GM21515 (cell line): ENCODE results near the gene DGUOK.
"Not testable (repeated sequence)": the region's sequence is repeated elsewhere in the genome, so short reads cannot be mapped to it uniquely, and the experiment has no call there.

ENCODE experiments used
- ATAC-seq: cut with Tn5 transposase; IDR thresholded peaks from one replicate; pipeline ENCODE4 v1.9.1; 2021; ENCODE audit not compliant: unreplicated experiment

Gene DGUOK

GRCh38 chr2:73920577-73921545 is 5.8 kb upstream of the DGUOK start:
- ATAC-seq, result no peak

GRCh38 chr2:73921581-73921980 is 5.1 kb upstream of the DGUOK start:
- ATAC-seq, result no peak

- no peak for ATAC-seq
These were observed 4.0 kb upstream of the DGUOK start for GRCh38 chr2:73922681-73923080.

DNA sequence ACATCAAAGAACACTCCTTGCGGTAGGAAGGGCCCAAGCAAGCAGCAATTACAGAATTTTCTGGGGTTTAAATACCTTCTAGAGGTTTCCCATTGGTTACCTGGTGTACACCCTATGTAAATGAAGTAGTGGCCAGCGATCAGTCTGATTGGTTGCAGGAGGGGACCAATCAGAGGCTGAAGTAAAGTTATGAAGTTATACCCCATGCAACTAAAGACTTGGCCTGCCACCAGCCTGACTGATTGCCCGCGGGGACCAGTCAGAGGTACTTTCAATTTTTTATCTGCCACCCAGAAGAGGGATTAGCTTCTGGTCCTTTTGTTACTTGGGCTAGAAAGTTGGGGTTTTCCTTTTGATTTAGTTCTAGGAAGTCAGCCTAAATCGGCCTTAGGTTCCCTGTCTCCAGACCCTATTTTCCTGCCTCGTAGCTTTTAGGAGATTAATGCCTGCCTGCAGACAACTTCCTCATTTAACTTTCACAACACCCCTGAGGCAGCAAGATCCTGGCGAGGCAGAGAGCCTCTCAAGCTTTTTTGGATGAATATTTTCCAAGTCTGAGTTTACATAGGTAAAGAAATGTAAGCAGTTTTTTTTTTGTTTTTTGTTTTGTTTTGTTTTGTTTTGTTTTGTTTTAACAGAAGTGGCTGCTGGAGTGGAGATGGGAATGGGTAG is 1.5 kb upstream of the DGUOK start:
- no peak for ATAC-seq

- no peak for ATAC-seq
These were observed 707 bp upstream of the DGUOK start for GRCh38 chr2:73925853-73926492.

- ATAC-seq, result no peak
These were observed 664 bp downstream of the DGUOK start for GRCh38 chr2:73927344-73927743.

- ATAC-seq, result no peak
These were observed 2.3 kb downstream of the DGUOK start for GRCh38 chr2:73928963-73929347.

- ATAC-seq, result no peak
These were observed 3.7 kb downstream of the DGUOK start for GRCh38 chr2:73930386-73930785.

DNA sequence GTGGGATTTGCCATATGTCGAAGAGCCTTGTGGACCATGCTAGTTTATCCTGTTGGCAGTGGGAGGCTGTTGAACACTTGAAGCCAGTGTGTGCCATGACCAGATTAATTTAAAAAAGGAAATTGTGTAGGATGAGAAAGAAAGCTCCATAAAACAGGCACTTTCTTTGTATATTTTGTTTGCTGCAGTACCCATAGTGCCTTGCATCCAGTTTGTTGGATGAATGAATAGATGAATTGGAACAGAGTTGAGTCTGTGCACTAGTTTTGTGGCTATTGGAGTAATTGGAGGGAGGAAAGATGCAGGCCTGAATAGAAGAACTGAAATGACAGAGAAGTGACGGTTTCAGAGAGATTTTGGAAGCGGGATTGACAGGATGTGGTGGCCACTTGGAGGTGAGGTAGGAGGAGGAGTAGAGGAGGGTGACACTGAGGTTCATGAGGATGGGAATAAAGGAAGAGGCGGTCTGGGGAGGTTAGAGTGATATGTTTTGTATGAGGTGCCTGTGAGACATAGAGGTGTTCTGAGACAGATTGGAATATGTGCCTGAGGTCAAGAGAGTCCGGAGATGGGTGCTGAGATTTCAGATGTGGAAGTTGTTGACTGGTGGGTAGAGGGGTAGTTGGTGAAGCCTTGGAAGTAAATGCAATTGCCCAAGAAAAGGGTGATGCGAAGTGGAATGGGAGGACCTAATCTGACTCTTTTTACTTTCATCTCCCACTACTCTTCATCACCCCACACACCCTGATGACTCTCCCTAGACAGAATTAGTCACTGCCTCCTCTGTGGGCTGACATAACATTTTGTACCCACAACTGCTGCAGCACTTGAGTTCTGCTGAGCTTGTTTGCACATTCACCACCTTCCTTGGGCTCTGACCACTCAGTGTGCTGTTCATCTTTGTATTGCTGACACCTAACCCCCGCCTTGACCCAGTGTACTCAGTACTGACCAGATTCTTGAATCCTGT is 5.1 kb downstream of the DGUOK start:
- ATAC-seq, result no peak

- ATAC-seq, result no peak
These were observed 6.5 kb downstream of the DGUOK start for GRCh38 chr2:73933194-73933593.

GRCh38 chr2:73935641-73936040 is 9.0 kb downstream of the DGUOK start:
- no peak for ATAC-seq

GRCh38 chr2:73937103-73937885 is 10.6 kb downstream of the DGUOK start:
- ATAC-seq, result no peak

DNA sequence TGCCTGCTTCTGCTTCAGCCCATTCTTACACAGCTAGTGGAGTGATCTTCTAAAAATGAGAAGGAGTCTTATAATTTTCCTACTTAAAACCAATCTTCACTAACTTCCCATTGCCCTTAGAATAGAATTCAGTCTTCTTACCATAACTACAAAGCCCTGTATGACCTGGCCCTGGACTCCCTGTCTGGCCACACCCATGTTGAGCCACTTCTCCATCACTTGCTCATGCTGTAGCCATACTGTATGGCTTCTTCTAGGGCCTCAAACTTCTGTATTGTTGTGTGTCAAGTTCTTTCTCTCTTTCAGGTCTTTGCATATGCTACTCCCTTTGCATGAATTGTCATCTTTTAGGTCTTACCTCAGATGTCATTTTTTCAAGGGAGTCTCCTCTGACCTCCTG is 11.2 kb downstream of the DGUOK start:
- ATAC-seq, result no peak

DNA sequence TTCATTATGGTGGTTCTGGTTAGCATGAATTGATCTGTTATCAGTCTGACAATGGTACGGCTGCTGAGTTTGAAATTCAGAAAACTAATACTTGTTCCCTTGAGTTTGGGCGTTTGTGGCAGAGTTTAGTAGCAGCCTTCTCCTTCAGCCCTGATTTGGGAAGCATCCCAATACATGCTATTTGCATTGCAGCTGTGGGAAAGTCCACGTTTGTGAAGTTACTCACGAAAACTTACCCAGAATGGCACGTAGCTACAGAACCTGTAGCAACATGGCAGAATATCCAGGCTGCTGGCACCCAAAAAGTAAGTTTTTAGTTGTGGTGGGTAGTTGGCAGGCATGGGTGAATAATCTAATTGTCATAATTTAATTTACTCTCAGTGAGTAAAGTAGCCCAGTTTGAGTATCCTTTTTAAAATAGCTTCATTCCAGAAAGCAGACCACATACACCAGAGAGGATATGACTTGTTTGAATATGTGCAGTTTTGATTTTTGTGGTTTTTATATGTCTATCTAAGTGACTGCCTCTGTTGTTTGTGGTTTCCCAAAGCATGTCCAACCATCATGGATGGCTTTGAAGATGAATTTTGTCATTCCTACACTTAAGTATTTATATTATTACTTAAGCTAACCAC is 12.2 kb downstream of the DGUOK start:
- ATAC-seq, result no peak

DNA sequence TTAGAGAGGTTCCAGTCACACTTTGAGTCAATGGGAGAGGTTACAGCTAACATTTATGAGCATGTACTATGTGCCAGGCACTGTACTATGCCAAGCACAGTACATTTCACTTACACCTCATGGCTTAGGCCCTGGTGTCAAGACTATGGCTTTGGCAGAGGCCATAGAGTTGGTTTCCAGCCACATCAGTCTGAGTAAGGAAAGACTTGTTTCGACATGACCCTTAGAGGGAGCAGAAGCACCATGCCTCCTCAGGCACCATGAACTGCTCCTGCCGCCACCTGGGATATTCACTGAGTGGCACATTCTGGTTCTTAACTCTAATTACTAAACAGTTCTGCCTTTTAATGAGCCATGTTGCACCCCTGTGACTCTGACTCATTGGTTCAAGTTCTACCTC is 12.7 kb downstream of the DGUOK start:
- no peak for ATAC-seq

- ATAC-seq, result not testable (repeated sequence)
These were observed 13.4 kb downstream of the DGUOK start for GRCh38 chr2:73940066-73940465.

GRCh38 chr2:73942664-73943063 is 16.0 kb downstream of the DGUOK start:
- ATAC-seq, result no peak

DNA sequence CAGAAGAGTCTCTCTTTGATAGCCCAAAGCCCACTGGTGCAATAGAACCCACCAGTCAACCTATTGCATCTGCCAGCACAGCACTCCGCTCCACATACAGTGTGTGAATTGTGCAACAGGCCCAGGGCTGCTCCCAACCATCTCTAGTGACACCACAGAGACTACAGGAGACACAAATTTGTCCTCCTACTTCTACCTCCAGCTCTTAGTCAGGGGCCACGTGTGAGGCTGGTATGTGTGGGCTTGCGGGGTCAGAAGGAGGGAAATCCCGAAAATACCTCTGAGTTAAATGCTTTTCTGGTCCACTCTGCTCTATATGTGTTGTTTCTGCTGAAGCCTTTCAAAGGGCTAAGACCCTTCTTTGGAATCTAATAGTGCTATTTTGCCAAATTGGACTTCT is 18.0 kb downstream of the DGUOK start:
- ATAC-seq, result no peak

DNA sequence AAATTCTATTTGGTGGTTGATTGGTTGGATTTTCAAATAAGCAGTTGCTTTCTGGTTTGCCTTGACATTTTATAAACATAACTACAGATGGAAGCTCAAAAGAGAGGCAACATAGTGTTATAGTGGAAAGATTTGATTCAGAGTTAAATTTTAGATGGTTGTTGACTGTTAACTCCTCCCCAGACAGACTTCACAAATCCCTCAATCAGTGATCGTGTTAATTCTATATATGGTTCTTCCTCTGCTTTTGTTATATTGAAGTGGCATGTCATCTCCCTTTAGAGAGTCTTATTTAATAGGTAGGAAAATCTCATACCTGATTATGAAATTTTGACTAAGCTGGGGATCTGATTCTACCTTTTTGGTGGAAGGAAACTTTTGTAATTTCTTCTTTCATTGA is 19.5 kb downstream of the DGUOK start:
- no peak for ATAC-seq
